GM21390 (cell line): ENCODE results near the gene EPHA2.

Experiments
- ATAC-seq: cut with Tn5 transposase; IDR thresholded peaks from one replicate; pipeline ENCODE4 v1.9.1; 2021; ENCODE audit not compliant: unreplicated experiment

The EPHA2 gene

DNA sequence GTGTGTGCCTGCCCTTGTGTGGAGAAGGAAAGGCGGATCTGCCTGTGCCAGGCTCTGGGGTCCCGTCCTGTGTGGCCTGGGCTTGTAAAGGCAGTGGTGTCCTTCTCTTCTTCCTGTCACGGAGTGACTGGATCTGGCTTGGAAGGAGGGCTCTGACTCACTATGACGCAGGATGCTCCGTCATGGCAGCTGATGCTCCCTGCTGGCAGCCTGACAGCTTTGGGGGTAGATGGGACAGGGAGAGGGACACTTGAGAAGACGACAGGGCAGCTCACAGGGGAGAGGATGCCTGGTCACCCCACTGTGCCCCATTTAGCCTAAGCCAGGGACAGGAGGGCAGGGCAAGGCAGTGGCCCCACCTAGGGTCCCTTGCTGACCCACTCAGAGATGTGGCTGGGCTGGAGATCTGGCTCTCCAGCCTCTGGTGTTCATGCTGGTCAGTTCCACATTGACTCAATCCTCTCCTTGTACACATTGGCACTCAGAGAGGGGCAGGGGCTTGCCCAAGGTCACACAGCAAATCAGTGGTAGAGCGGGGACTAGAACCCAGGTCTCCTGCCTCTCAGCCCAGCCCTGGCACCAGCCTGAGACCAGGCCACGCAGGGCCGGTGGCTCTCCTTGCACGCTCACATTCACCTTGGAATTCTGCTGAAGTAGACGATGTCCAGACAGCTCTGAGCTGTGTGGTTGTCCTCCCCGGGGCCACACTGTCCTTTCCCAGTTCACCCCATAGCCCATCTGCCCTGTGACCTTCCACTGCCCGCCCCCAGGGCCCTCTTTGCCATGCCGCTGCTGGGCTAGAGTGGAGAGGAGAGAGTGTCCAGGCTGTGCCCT is 79.6 kb downstream of the EPHA2 start:
- no peak for ATAC-seq

DNA sequence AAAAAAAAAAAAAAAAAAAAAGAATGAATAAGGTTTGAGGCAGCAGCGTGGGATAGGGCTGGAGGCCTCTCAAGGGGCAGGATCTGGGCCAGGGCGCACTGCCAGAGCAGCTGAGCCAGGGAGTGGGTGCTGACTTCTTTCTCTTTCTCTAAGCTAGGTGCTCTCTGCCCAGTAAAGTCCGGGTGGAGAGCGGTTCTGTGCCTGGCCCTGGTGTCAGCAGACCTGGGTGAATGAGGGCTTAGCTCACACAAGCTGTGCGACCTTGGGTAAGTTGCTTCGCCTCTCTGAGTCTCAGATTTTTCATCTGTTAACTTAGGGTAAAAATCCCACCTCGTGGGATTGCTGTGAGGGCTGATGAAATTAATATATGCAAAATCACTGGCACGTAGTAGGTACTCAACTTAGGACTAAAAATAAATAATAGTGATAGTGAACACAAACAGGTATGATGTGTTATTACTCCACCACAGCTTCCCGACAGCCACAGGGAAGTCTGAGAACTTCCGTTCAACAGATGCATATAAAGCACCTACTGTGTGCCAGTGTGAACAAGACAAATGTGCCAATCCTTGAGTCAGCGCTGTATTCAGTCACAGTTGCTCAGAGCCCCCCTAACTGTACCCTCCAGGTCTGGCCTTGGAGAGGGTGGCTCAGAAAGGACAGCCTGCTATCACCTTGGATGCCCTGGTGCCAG is 80.4 kb downstream of the EPHA2 start:
- no peak for ATAC-seq
